Tibial nerve (tissue), 4 donors: ENCODE measurements around the gene SLC1A7. TPM values are rescaled to one million over a fixed set of nuclear protein-coding genes. Genes with fewer than 3 reads are reported as not detected.

Source experiments
- DNase-seq, 2 donors: peaks; one replicate each; pipeline ENCODE4 v3.0.0-alpha.2; 2019; ENCODE audit warnings: low spot score in 2 of 2
- H3K27ac ChIP-seq, 4 donors: fragments of 200-600 bp; sonication (generic) in 3 of 4; one replicate each; pipeline ENCODE4 v1.5.1; 2017 to 2019; ENCODE audit warnings: mild to moderate bottlenecking in 1 of 4
- H3K27me3 ChIP-seq, 2 donors: fragments of 200-600 bp; sonication (generic) in 1 of 2; one replicate each; pipeline versions ENCODE4 v1.5.1 to v1.6.0; 2017 to 2019
- H3K36me3 ChIP-seq, 3 donors: fragments of 200-600 bp; sonication (generic); one replicate each; pipeline ENCODE4 v1.5.1; 2018 to 2019
- H3K4me1 ChIP-seq, 4 donors: fragments of 200-600 bp; sonication (generic) in 3 of 4; one replicate each; pipeline ENCODE4 v1.5.1; 2017 to 2019
- H3K4me3 ChIP-seq, 4 donors: fragments of 200-600 bp; sonication (generic) in 3 of 4; one replicate each; pipeline ENCODE4 v1.5.1; 2017 to 2019; ENCODE audit warnings: mild to moderate bottlenecking in 1 of 4, moderate library complexity in 1 of 4
- H3K9me3 ChIP-seq, 4 donors: fragments of 200-600 bp; sonication (generic) in 3 of 4; one replicate each; pipeline ENCODE4 v1.5.1; 2017 to 2019
- CTCF ChIP-seq, 5 experiments: fragments of 200-600 bp in 3 of 5; fragments of 450-650 bp in 2 of 5; sonication (generic) in 3 of 5; IDR thresholded peaks; one replicate each; pipeline ENCODE4 v1.5.1; 2016 to 2019; ENCODE audit warnings: antibody characterized with exemption in 5 of 5, mild to moderate bottlenecking in 3 of 5, moderate library complexity in 2 of 5
- EP300 ChIP-seq, 2 donors: sonication (generic); formaldehyde crosslinking; IDR thresholded peaks; one replicate each; pipeline ENCODE4 v1.6.1; 2017; ENCODE audit warnings: antibody characterized with exemption in 2 of 2, mild to moderate bottlenecking in 1 of 2
- POLR2A ChIP-seq, 2 donors: fragments of 450-650 bp; IDR thresholded peaks; one replicate each; pipeline ENCODE4 v1.6.1; 2017; ENCODE audit warnings: antibody characterized with exemption in 2 of 2, mild to moderate bottlenecking in 2 of 2, moderate library complexity in 2 of 2
- WGBS, 2 donors: methylation state at CpG; one replicate each; pipeline ENCODE4 v1.1.5; 2018; 5-methylcytosine and 5-hydroxymethylcytosine counted together
- total RNA-seq, 4 donors: library from RNA; depleted of rRNA; stranded (reverse); fragments of >200 nt; gene quantifications; one replicate each; pipeline ENCODE4 v1.1.0, GENCODE V29; 2016

SLC1A7 gene
- total RNA-seq, 4 donors from 2014 or later, result 0.66 to 1.6 TPM; not detected in 2

- 65 to 71% methylated on average over 3 of the region's 3 CpGs for WGBS, 2 donors
- H3K27ac ChIP-seq, result peak overlapping the region in 3 of 4 donors; percentile 50 to 71 (median 66)
- H3K4me3 ChIP-seq, result no peak overlapping the region
- no peak for DNase-seq
- H3K27me3 ChIP-seq, result no peaks in the 10 kb centered on the region
- peaks cover 0 to 12% (median 4%) of the 10 kb centered on the region in 4 donors for H3K9me3 ChIP-seq
- no peaks in the 10 kb centered on the region for H3K36me3 ChIP-seq
- TF ChIP-seq CTCF (IDR thresholded peaks at IDR 0.05) (no peak), POLR2A (IDR thresholded peaks at IDR 0.05) (no peak)
- peaks cover 0 to 23% (median 6%) of the 10 kb centered on the region in 4 donors for H3K4me1 ChIP-seq
Measured at GRCh38 chr1:53140451-53140850, 2.0 kb downstream of the SLC1A7 start.

DNA sequence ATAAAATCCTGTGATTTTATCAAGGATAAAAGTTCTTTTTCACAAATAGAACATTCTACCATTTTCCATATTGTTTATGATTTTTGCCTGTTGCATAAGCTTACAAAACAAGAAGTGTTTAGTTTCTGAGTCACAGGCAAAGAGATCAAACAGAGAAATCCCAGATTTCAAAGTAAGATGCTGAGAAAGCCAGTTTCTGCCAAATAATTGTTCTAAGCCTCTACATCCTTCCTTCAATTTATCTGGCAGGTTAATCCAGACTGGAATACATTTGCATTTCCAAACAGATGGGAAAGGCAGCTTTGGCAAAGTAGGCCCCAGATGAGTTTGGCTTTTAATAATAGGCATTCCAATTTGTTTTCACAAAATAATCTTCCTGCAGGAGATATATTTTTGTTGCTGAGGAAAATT is 2.5 kb downstream of the SLC1A7 start:
- Histone ChIP-seq H3K4me1 (peaks cover 0 to 28% (median 6%) of the 10 kb centered on the region in 4 donors), H3K36me3 (no peaks in the 10 kb centered on the region), H3K27ac (peak overlapping the region in 3 of 4 donors; percentile 48 to 82 (median 71)), H3K27me3 (no peaks in the 10 kb centered on the region), H3K4me3 (no peak overlapping the region), H3K9me3 (peaks cover 0 to 12% (median 4%) of the 10 kb centered on the region in 4 donors)
- TF ChIP-seq EP300 (IDR thresholded peaks at IDR 0.05) (peak in 1 of 2 donors; percentile 36), CTCF (IDR thresholded peaks at IDR 0.05) (no peak)
- DNase-seq, result no peak

DNA sequence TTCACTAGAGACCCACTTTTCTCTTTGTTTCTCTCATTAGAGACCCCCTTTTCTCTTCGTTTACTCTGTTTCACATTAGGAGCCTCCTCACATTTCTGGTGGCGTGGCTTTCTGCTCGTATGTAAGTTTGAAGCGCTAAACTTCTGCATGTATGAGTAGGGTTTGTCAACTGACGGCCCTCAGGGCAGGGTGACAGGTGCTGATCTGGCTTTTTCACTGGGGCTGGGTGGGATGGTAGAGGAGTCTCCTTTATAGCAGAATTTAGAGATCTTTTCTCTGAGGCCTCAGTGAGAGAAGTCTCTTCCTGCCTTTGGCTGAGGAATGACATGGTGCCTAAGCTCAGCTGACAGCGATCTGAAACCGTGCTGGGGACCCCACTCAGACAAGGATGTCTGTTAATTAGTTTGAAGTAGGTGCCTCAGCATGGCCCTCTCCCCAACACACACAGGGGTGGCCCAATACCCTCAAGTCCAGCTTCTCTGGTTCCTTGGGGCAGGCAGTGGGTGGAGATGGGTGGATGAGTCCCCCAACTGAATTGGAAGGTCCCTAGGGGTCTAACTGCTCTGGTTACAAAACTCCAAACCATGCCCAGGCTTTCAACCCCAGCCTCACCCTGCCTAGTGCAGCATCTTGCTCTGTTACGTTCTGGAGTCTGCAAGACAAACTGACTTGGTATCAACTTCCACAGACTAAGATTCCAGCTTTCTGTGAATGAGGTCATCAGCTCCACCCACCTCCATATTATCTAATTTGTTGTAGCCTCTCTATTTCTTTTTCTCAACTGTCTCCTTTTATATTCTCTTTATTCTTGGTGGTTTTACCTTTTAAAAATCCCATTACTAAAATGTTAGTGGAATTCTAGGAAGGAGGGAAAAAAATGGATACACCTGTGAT is 3.2 kb downstream of the SLC1A7 start:
- Histone ChIP-seq H3K27ac (peak overlapping the region in 3 of 4 donors; percentile 48 to 82 (median 71)), H3K36me3 (no peaks in the 10 kb centered on the region), H3K4me1 (peaks cover 0 to 32% (median 6%) of the 10 kb centered on the region in 4 donors), H3K4me3 (no peak overlapping the region), H3K9me3 (peaks cover 0 to 12% (median 4%) of the 10 kb centered on the region in 4 donors), H3K27me3 (no peaks in the 10 kb centered on the region)
- WGBS, 2 donors, result 84% methylated on average over 8 of the region's 8 CpGs
- no peak for DNase-seq
- TF ChIP-seq POLR2A (IDR thresholded peaks at IDR 0.05) (no peak), CTCF (IDR thresholded peaks at IDR 0.05) (no peak), EP300 (IDR thresholded peaks at IDR 0.05) (no peak)

- TF ChIP-seq CTCF (IDR thresholded peaks at IDR 0.05) (no peak), POLR2A (IDR thresholded peaks at IDR 0.05) (no peak), EP300 (IDR thresholded peaks at IDR 0.05) (no peak)
- Histone ChIP-seq H3K9me3 (peaks cover 0 to 12% (median 4%) of the 10 kb centered on the region in 4 donors), H3K27me3 (no peaks in the 10 kb centered on the region), H3K27ac (no peak overlapping the region), H3K4me1 (peaks cover 0 to 32% (median 6%) of the 10 kb centered on the region in 4 donors), H3K36me3 (no peaks in the 10 kb centered on the region), H3K4me3 (no peak overlapping the region)
- 91 to 97% methylated on average over 1 of the region's 1 CpG for WGBS, 2 donors
- DNase-seq, result no peak
Measured at GRCh38 chr1:53137729-53138128, 4.7 kb downstream of the SLC1A7 start.

- Histone ChIP-seq H3K9me3 (peaks cover 0 to 12% (median 4%) of the 10 kb centered on the region in 4 donors), H3K36me3 (no peaks in the 10 kb centered on the region), H3K4me1 (peaks cover 0 to 32% (median 5%) of the 10 kb centered on the region in 4 donors), H3K27me3 (no peaks in the 10 kb centered on the region), H3K27ac (peak overlapping the region; percentile 4 to 68 (median 40)), H3K4me3 (no peak overlapping the region)
- peak in 1 of 2 donors; percentile 25 for TF ChIP-seq EP300 (IDR thresholded peaks at IDR 0.05)
- TF ChIP-seq CTCF (IDR thresholded peaks at IDR 0.05), result no peak
- 47 to 48% methylated on average over 4 of the region's 4 CpGs for WGBS, 2 donors
- DNase-seq, result peak; percentile 51 to 61
Measured at GRCh38 chr1:53135735-53136114, 6.7 kb downstream of the SLC1A7 start.
